Heart right ventricle (tissue), 16 donors: ENCODE results near the gene TMTC2. TPM values are rescaled to one million over a fixed set of nuclear protein-coding genes. Genes with fewer than 3 reads are reported as not detected.

Source experiments
- ATAC-seq, 8 donors: fragments of 200-7000 bp; cut with Tn5 transposase; one replicate each; pipeline ENCODE4 v1.9.1; 2020; ENCODE audit warnings: mild to moderate bottlenecking in 8 of 8, moderate library complexity in 8 of 8, moderate number of reproducible peaks in 1 of 8
- DNase-seq, 2 donors: peaks; one replicate each; pipeline ENCODE4 v3.0.0-alpha.2; 2020
- H3K27ac ChIP-seq, 10 donors: fragments of 200-600 bp; sonication (generic) in 2 of 10; one replicate each; pipeline versions ENCODE4 v1.5.0 to v1.8.0; 2020 to 2022; ENCODE audit warnings: mild to moderate bottlenecking in 3 of 10
- H3K27me3 ChIP-seq, 7 donors: fragments of 200-600 bp; one replicate each; pipeline ENCODE4 v1.8.0; 2021 to 2022; ENCODE audit warnings: mild to moderate bottlenecking in 2 of 7
- H3K36me3 ChIP-seq, 9 donors: fragments of 200-600 bp; sonication (generic) in 1 of 9; one replicate each; pipeline versions ENCODE4 v1.5.0 to v1.8.0; 2020 to 2022; ENCODE audit warnings: mild to moderate bottlenecking in 2 of 9
- H3K4me1 ChIP-seq, 9 donors: fragments of 200-600 bp; sonication (generic) in 1 of 9; one replicate each; pipeline versions ENCODE4 v1.5.0 to v1.8.0; 2020 to 2022; ENCODE audit warnings: mild to moderate bottlenecking in 4 of 9
- H3K4me3 ChIP-seq, 10 donors: fragments of 200-600 bp; sonication (generic) in 2 of 10; one replicate each; pipeline versions ENCODE4 v1.5.0 to v1.8.0; 2020 to 2022; ENCODE audit warnings: mild to moderate bottlenecking in 7 of 10, moderate library complexity in 2 of 10
- H3K9me3 ChIP-seq, 11 donors: fragments of 200-600 bp in 10 of 11; sonication (generic) in 2 of 11; one replicate each; pipeline versions ENCODE4 v1.5.0 to v1.8.0; 2013 to 2022; ENCODE audit warnings: mild to moderate bottlenecking in 2 of 11, control low read depth in 1 of 11, moderate library complexity in 1 of 11
- CTCF ChIP-seq, 9 donors: fragments of 200-600 bp; sonication (generic) in 2 of 9; IDR thresholded peaks; one replicate each; pipeline versions ENCODE4 v1.5.0 to v1.8.0; 2021 to 2022; ENCODE audit warnings: antibody characterized with exemption in 9 of 9, mild to moderate bottlenecking in 5 of 9, moderate library complexity in 1 of 9
- WGBS, 2 donors: extraction: QIAGEN DNeasy Blood & Tissue Kit; methylation state at CpG; one replicate each; pipeline ENCODE4 v1.1.7; 2013; ENCODE audit warnings: inconsistent platforms in 1 of 2; 5-methylcytosine and 5-hydroxymethylcytosine counted together
- intact Hi-C, 10 donors: fragments of 100-400 bp; cut with DNase I; formaldehyde crosslinking; loops; one replicate each; pipeline versions ENCODE4 v1.11.1 to v1.14.2; 2022
- polyA plus RNA-seq, 2 donors: library from polyadenylated mRNA; stranded (reverse); fragments of 200-250 nt; gene quantifications; one replicate each; pipeline ENCODE4 v1.2.3, GENCODE V29; 2013
- total RNA-seq, 10 donors: library from RNA; stranded (reverse); fragmentation: NEBNext Ultra II Directional in 3 of 10; extraction: Animal tissue kit (Norgen Biotek cat#: 25700) in 3 of 10; gene quantifications; one replicate each; pipeline versions ENCODE4 v1.2.1 to v1.2.4, GENCODE V29; 2021 to 2023
- donor health status: Arrhythmogenic right ventricular cardiomyopathy.
- donor health status: ischemic (EF 13 %, LVEDD 7.1; RV severe dilation, severe dysfunction).
- donor health status: healthy with polysubstance abuse.
- donor health status: DM: no; HTN: yes; CAD: no.
- donor health status: DM: no; HTN: no; CAD: no.
- donor health status: ischemic (EF 25% LVEDD 6.9; RV normal size, moderate dysfunction).
- donor health status: ischemic (EF 25% LVEDD 5.7; RV mildly dilated, moderate dysfunction).
- donor health status: healthy.
- donor health status: DM: yes; HTN: yes; CAD: no.
- donor health status: Ischemic cardiomyopathy.
- donor health status: ischemic (EF 35%, LVEDD 5.7; RV mildly dilated, moderate dysfunction).
- donor health status: nonischemic (EF 11% LVEDD 7.7; RV severe dilation, severe dysfunction).
- donor health status: DM: yes; HTN: yes; CAD: no.
- donor health status: PGD.
- donor health status: ischemic (EF 29% LVEDD 5.4; RV normal size, mild dysfunction).
- donor health status: nonischemic (EF 23%, LVEDD 6.1; RV moderate dilation, normal function).

TMTC2 gene
- total and polyA plus RNA-seq, 12 donors: 1.6 to 4.4 (median 2.6) TPM

- intact Hi-C loops: no loop called here
- Histone ChIP-seq H3K4me3 (no peak overlapping the region), H3K27ac (no peak overlapping the region), H3K27me3 (no peaks in the 10 kb centered on the region), H3K9me3 (peaks cover 0 to 3% (median 0%) of the 10 kb centered on the region in 11 donors), H3K36me3 (no peaks in the 10 kb centered on the region), H3K4me1 (no peaks in the 10 kb centered on the region)
- no peak for TF ChIP-seq CTCF (IDR thresholded peaks at IDR 0.05)
- DNase-seq (no peak), ATAC-seq (no peak)
- WGBS, 2 donors: 96 to 97% methylated on average over 3 of the region's 3 CpGs
Measured at GRCh38 chr12:82973592-82973991, 286.9 kb downstream of the TMTC2 start.

GRCh38 chr12:82981150-82981549 lies 294.4 kb downstream of the TMTC2 start:
- no peak for ATAC-seq
- Histone ChIP-seq H3K4me1 (no peaks in the 10 kb centered on the region), H3K27ac (no peak overlapping the region), H3K4me3 (no peak overlapping the region), H3K36me3 (peaks cover 0 to 4% (median 0%) of the 10 kb centered on the region in 9 donors), H3K27me3 (no peaks in the 10 kb centered on the region), H3K9me3 (peaks cover 0 to 9% (median 0%) of the 10 kb centered on the region in 11 donors)
- 85 to 95% methylated on average over 1 of the region's 1 CpG for WGBS, 2 donors
- DNase-seq: no peak
- no peak for TF ChIP-seq CTCF (IDR thresholded peaks at IDR 0.05)
- intact Hi-C loops: no loop called here

- Histone ChIP-seq H3K36me3 (no peaks in the 10 kb centered on the region), H3K27me3 (no peaks in the 10 kb centered on the region), H3K4me3 (no peak overlapping the region), H3K9me3 (no peaks in the 10 kb centered on the region), H3K27ac (no peak overlapping the region), H3K4me1 (peaks cover 0 to 8% (median 0%) of the 10 kb centered on the region in 9 donors)
- DNase-seq (no peak), ATAC-seq (no peak)
- no peak for TF ChIP-seq CTCF (IDR thresholded peaks at IDR 0.05)
- 93 to 94% methylated on average over 12 of the region's 12 CpGs for WGBS, 2 donors
- intact Hi-C loops: no loop called here
Measured at GRCh38 chr12:82994117-82994516, 307.4 kb downstream of the TMTC2 start.

- Histone ChIP-seq H3K27ac (no peak overlapping the region), H3K36me3 (no peaks in the 10 kb centered on the region), H3K9me3 (peaks cover 0 to 5% (median 0%) of the 10 kb centered on the region in 11 donors), H3K27me3 (no peaks in the 10 kb centered on the region), H3K4me1 (peaks cover 0 to 8% (median 0%) of the 10 kb centered on the region in 9 donors), H3K4me3 (no peak overlapping the region)
- TF ChIP-seq CTCF (IDR thresholded peaks at IDR 0.05): no peak
- DNase-seq: no peak
- ATAC-seq: no peak
- intact Hi-C loops: no loop called here
Measured at GRCh38 chr12:82996168-82996812, 309.6 kb downstream of the TMTC2 start.
